ENCODE measurements around the gene B4GAT1. TPM values are rescaled to one million over a fixed set of nuclear protein-coding genes. Genes with fewer than 3 reads are reported as not detected.

The B4GAT1 gene
- total and polyA plus RNA-seq, 2 experiments from 2014 or later, result 40.8 to 41.5 TPM

DNA sequence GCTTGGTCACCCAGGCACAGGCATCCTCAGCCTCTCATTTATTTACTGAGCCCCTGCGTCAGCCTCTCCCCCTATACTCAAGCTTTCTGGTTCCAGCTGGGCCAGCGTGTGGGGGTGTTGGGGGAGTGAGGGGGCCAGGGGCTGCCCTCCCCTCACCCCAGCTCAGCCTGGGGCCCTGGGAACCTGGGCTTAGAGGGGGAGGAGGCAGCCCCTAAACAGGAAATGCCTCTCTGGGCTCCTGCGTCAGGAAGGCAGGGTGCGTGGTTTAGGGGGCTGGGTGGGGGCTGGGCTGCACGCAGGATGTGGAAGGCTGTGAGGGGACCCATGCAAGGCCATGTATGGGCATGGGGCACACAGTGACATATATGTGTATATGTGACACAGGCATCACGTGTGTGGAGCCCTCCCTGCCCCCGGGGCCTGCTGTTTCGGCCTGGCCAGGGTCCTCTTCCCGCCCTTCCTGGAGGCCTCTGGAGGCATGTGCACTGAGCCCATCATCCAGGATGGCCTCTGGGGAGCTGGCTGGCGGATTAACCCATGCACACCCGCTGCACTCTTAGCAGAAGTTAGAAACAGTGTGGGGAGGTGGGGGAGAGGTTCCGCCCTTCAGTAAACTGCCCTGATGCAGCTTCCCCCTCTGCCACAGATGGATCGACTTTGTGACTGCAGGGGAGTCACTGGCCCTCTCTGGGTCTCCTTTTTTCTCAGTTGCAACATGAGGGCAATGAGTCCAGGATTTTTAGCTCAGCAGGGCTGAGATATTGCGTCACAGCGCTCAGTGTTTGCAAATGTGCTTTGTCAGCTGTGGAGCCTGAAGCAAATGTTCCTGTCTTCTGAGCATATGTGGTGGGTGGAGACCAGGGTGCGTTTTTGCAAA, 29.5 kb downstream of the B4GAT1 start:
- Histone ChIP-seq H4K20me1 (ENCODE audit: insufficient read depth, poor library complexity, severe bottlenecking) (no peaks in the 10 kb centered on the region), H3K27ac (peak overlapping the region; percentile 97), H3K9me2 (replicated peaks; ENCODE audit: insufficient read depth) (no peaks in the 10 kb centered on the region), H2AFZ (no peak overlapping the region), H3K36me3 (replicated peaks; ENCODE audit: insufficient read depth, low read depth) (no peaks in the 10 kb centered on the region), H3K4me1 (ENCODE audit: insufficient read depth) (peaks cover 23% of the 10 kb centered on the region), H3K9me3 (ENCODE audit: low read depth) (no peaks in the 10 kb centered on the region), H3K4me3 (no peak overlapping the region), H3K79me2 (peaks cover 29% of the 10 kb centered on the region), H3K4me2 (peak overlapping the region; percentile 77), H3K27me3 (no peaks in the 10 kb centered on the region)
- WGBS (ENCODE audit: low lambda C conversion rate, missing lambda C conversion rate), result 36% methylated on average over 13 of the region's 16 CpGs
- TF ChIP-seq EZH2 (IDR thresholded peaks at IDR 0.05; ENCODE audit: borderline replicate concordance) (no peak), EZH2phosphoT487 (IDR thresholded peaks at IDR 0.05; ENCODE audit: low read depth, severe bottlenecking, unreplicated experiment) (no peak)
- TF ChIP-seq, protein P1, sequence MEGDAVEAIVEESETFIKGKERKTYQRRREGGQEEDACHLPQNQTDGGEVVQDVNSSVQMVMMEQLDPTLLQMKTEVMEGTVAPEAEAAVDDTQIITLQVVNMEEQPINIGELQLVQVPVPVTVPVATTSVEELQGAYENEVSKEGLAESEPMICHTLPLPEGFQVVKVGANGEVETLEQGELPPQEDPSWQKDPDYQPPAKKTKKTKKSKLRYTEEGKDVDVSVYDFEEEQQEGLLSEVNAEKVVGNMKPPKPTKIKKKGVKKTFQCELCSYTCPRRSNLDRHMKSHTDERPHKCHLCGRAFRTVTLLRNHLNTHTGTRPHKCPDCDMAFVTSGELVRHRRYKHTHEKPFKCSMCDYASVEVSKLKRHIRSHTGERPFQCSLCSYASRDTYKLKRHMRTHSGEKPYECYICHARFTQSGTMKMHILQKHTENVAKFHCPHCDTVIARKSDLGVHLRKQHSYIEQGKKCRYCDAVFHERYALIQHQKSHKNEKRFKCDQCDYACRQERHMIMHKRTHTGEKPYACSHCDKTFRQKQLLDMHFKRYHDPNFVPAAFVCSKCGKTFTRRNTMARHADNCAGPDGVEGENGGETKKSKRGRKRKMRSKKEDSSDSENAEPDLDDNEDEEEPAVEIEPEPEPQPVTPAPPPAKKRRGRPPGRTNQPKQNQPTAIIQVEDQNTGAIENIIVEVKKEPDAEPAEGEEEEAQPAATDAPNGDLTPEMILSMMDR (IDR thresholded peaks at IDR 0.05; ENCODE audit: poor library complexity), result no peak
- DNase-seq (ENCODE audit: low spot score), result peak; percentile 82

DNA sequence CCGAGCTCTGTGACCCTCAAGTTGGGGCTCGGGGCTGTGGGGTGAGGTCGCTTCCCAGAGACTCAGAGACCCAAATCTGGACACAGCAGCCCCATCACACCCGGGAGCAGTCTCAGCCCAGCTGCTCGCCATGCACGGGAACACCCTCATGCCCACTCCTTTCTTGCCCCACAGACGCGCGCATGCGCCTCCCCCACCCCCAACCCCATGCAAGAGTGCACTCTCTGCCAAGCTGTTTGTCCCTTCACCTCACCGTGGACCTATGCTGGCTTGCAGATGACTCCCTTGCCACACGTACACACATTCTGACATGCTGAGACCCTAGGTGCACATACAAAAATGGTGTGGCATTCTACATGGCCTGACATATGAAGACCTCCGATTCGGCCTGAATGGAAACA, 30.1 kb downstream of the B4GAT1 start:
- H3K4me2 ChIP-seq, result peak overlapping the region; percentile 77
- TF ChIP-seq EZH2 (IDR thresholded peaks at IDR 0.05; ENCODE audit: borderline replicate concordance) (no peak), EZH2phosphoT487 (IDR thresholded peaks at IDR 0.05; ENCODE audit: low read depth, severe bottlenecking, unreplicated experiment) (no peak)
- TF ChIP-seq, protein P1 (IDR thresholded peaks at IDR 0.05; ENCODE audit: poor library complexity), result no peak
- no peaks in the 10 kb centered on the region for H4K20me1 ChIP-seq (ENCODE audit: insufficient read depth, poor library complexity, severe bottlenecking)
- no peaks in the 10 kb centered on the region for H3K9me2 ChIP-seq (replicated peaks; ENCODE audit: insufficient read depth)
- peak overlapping the region; percentile 97 for H3K27ac ChIP-seq
- no peaks in the 10 kb centered on the region for H3K36me3 ChIP-seq (replicated peaks; ENCODE audit: insufficient read depth, low read depth)
- H3K27me3 ChIP-seq, result no peaks in the 10 kb centered on the region
- H3K9me3 ChIP-seq (ENCODE audit: low read depth), result no peaks in the 10 kb centered on the region
- no peak overlapping the region for H3K4me3 ChIP-seq
- no peak overlapping the region for H2AFZ ChIP-seq
- WGBS (ENCODE audit: low lambda C conversion rate, missing lambda C conversion rate), result 26% methylated on average over 10 of the region's 14 CpGs
- H3K79me2 ChIP-seq, result peaks cover 29% of the 10 kb centered on the region
- peaks cover 23% of the 10 kb centered on the region for H3K4me1 ChIP-seq (ENCODE audit: insufficient read depth)
- DNase-seq (ENCODE audit: low spot score), result peak; percentile 61

DNA sequence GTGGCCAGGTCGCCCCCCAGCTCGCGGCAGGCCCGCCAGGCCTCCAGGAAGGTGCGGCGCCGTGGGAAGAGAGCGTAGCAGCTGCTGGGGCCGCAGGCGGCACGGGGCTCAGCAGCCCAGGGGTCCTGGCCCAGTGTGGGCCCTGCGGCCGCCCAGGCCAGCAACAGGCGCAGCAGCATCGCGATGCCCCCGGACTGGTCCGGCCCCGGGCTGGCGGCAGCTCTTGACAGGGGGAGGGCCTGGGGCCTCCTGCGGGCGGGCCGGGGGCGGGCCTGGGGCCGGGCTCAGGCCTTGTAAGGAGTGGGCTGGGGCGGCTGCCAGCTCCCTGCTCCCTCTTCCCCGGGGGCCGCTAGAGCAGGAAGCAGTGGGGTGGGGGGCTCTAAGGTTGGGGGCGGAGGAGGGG, 30.6 kb downstream of the B4GAT1 start, which contains the start of gene CD248:
TSS of gene CD248 (minus strand) at position 196 of the 403 bp plus-strand sequence. CDS start at position 179, 17 bp downstream.
- DNase-seq (ENCODE audit: low spot score), result peak; percentile 84
- WGBS (ENCODE audit: low lambda C conversion rate, missing lambda C conversion rate), result 35% methylated on average over 10 of the region's 29 CpGs
- Histone ChIP-seq H3K4me2 (peak within 1 kb of the TSS; percentile 77), H2AFZ (no peak within 1 kb of the TSS), H3K27ac (peak within 1 kb of the TSS; percentile 97), H3K4me1 (ENCODE audit: insufficient read depth) (peaks cover 23% of the 10 kb centered on the region), H4K20me1 (ENCODE audit: insufficient read depth, poor library complexity, severe bottlenecking) (no peaks in the 10 kb centered on the region), H3K27me3 (no peaks in the 10 kb centered on the region), H3K9me2 (replicated peaks; ENCODE audit: insufficient read depth) (no peaks in the 10 kb centered on the region), H3K79me2 (peaks cover 29% of the 10 kb centered on the region), H3K4me3 (peak within 1 kb of the TSS; percentile 19), H3K36me3 (replicated peaks; ENCODE audit: insufficient read depth, low read depth) (no peaks in the 10 kb centered on the region), H3K9me3 (ENCODE audit: low read depth) (no peaks in the 10 kb centered on the region)
- TF ChIP-seq, protein P1 (IDR thresholded peaks at IDR 0.05; ENCODE audit: poor library complexity), result no peak
- TF ChIP-seq EZH2phosphoT487 (IDR thresholded peaks at IDR 0.05; ENCODE audit: low read depth, severe bottlenecking, unreplicated experiment) (no peak), EZH2 (IDR thresholded peaks at IDR 0.05; ENCODE audit: borderline replicate concordance) (no peak)
